Body of pancreas (tissue), 4 donors: ENCODE measurements around the gene CCM2. TPM values are rescaled to one million over a fixed set of nuclear protein-coding genes. Genes with fewer than 3 reads are reported as not detected.
A peak's percentile ranks its signal among the peaks of the same experiment; 100 is the strongest.
"Not testable (repeated sequence)": the region's sequence is repeated elsewhere in the genome, so short reads cannot be mapped to it uniquely, and the experiment has no call there.

Source experiments
- ATAC-seq: fragments of 150-250 bp; one replicate; pipeline ENCODE4 v1.9.1; 2016
- DNase-seq, 4 donors: peaks; one replicate each; pipeline ENCODE4 v3.0.0-alpha.2; 2019
- H3K27ac ChIP-seq, 4 donors: fragments of 200-600 bp; sonication (generic); 1 replicate in 3 of 4; 2 replicates in 1 of 4; pipeline versions ENCODE4 v1.5.1 to v1.6.1; 2016 to 2019; ENCODE audit warnings: mild to moderate bottlenecking in 1 of 4, mixed read lengths in 1 of 4, moderate library complexity in 1 of 4
- H3K27me3 ChIP-seq, 2 donors: fragments of 200-600 bp; sonication (generic); one replicate each; pipeline ENCODE4 v1.6.0; 2016; ENCODE audit warnings: mild to moderate bottlenecking in 1 of 2
- H3K36me3 ChIP-seq, 2 donors: fragments of 200-600 bp; sonication (generic); replicated peaks in 1 of 2; 2 replicates each; pipeline ENCODE4 v1.5.1; 2016; ENCODE audit warnings: low read depth in 2 of 2; ENCODE audit not compliant: insufficient read depth in 1 of 2
- H3K4me1 ChIP-seq: fragments of 200-600 bp; sonication (generic); one replicate; pipeline ENCODE4 v1.6.0; 2016
- H3K4me3 ChIP-seq, 2 donors: fragments of 200-600 bp; sonication (generic); 1 replicate in 1 of 2; 2 replicates in 1 of 2; pipeline ENCODE4 v1.5.1; 2016 to 2019
- H3K9me3 ChIP-seq, 3 donors: fragments of 200-600 bp; sonication (generic); 1 replicate in 2 of 3; 2 replicates in 1 of 3; pipeline ENCODE4 v1.5.1; 2016
- POLR2A ChIP-seq, 3 donors: fragments of 450-650 bp; IDR thresholded peaks; one replicate each; pipeline ENCODE4 v1.6.1; 2016; ENCODE audit warnings: antibody characterized with exemption in 3 of 3, mild to moderate bottlenecking in 2 of 3
- WGBS, 2 donors: methylation state at CpG; one replicate each; pipeline ENCODE4 v1.1.5; 2017; 5-methylcytosine and 5-hydroxymethylcytosine counted together
- intact Hi-C: fragments of 100-400 bp; cut with DNase I; formaldehyde crosslinking; loops from one replicate; pipeline ENCODE4 v1.15.1; 2023
- total RNA-seq, 2 donors: library from RNA; depleted of rRNA; stranded (reverse); fragments of >200 nt; gene quantifications; one replicate each; pipeline ENCODE4 v1.1.0, GENCODE V29; 2016
- TF ChIP-seq, protein P1 (sequence below), 7 experiments: fragments of 450-650 bp in 4 of 7; fragments of 200-600 bp in 3 of 7; sonication (generic) in 3 of 7; IDR thresholded peaks; one replicate each; pipeline ENCODE4 v1.5.1; 2016 to 2019; ENCODE audit warnings: antibody characterized with exemption in 7 of 7

Gene CCM2
- total RNA-seq, 2 donors from 2014 or later, result 19.4 to 22.3 TPM

GRCh38 chr7:45021604-45022296 is 21.7 kb downstream of the CCM2 start:
- Histone ChIP-seq H3K9me3 (no peaks in the 10 kb centered on the region), H3K4me1 (no peaks in the 10 kb centered on the region), H3K4me3 (no peak overlapping the region), H3K27me3 (no peaks in the 10 kb centered on the region), H3K27ac (no peak overlapping the region), H3K36me3 (no peaks in the 10 kb centered on the region)
- intact Hi-C loops, result no loop called here
- ATAC-seq (no peak), DNase-seq (no peak)
- WGBS, 2 donors, result 74 to 93% methylated on average over 3 of the region's 3 CpGs
- TF ChIP-seq, protein P1, sequence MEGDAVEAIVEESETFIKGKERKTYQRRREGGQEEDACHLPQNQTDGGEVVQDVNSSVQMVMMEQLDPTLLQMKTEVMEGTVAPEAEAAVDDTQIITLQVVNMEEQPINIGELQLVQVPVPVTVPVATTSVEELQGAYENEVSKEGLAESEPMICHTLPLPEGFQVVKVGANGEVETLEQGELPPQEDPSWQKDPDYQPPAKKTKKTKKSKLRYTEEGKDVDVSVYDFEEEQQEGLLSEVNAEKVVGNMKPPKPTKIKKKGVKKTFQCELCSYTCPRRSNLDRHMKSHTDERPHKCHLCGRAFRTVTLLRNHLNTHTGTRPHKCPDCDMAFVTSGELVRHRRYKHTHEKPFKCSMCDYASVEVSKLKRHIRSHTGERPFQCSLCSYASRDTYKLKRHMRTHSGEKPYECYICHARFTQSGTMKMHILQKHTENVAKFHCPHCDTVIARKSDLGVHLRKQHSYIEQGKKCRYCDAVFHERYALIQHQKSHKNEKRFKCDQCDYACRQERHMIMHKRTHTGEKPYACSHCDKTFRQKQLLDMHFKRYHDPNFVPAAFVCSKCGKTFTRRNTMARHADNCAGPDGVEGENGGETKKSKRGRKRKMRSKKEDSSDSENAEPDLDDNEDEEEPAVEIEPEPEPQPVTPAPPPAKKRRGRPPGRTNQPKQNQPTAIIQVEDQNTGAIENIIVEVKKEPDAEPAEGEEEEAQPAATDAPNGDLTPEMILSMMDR (IDR thresholded peaks at IDR 0.05), result no peak
- no peak for TF ChIP-seq POLR2A (IDR thresholded peaks at IDR 0.05)

- TF ChIP-seq, protein P1 (IDR thresholded peaks at IDR 0.05), result no peak
- no peak for TF ChIP-seq POLR2A (IDR thresholded peaks at IDR 0.05)
- Histone ChIP-seq H3K36me3 (no peaks in the 10 kb centered on the region), H3K9me3 (no peaks in the 10 kb centered on the region), H3K4me1 (no peaks in the 10 kb centered on the region), H3K4me3 (no peak overlapping the region), H3K27ac (no peak overlapping the region), H3K27me3 (no peaks in the 10 kb centered on the region)
- DNase-seq (no peak), ATAC-seq (no peak)
- WGBS, 2 donors, result 85 to 92% methylated on average over 2 of the region's 2 CpGs
- intact Hi-C loops, result no loop called here
Measured at GRCh38 chr7:45024126-45024744, 24.2 kb downstream of the CCM2 start.

DNA sequence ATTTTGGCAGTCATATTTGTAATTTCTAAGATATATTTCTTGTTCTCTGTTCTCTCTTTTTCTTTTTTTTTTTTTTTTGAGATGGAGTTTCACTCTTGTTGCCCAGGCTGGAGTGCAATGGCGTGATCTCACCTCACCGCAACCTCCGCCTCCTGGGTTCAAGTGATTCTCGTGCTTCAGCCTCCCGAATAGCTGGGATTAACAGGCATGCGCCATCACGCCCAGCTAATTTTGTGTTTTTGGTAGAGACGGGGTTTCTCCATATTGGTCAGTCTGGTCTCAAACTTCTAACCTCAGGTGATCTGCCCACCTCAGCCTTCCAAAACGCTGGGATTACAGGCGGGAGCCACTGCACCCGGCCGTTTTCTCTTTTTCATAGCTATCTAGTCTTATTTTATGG is 25.5 kb downstream of the CCM2 start:
- H3K27ac ChIP-seq, H3K4me3 ChIP-seq, ATAC-seq, DNase-seq, H3K9me3 ChIP-seq, H3K4me1 ChIP-seq, intact Hi-C loops, H3K36me3 ChIP-seq, H3K27me3 ChIP-seq: not testable (repeated sequence)
- WGBS, 2 donors, result 93 to 96% methylated on average over 12 of the region's 12 CpGs

DNA sequence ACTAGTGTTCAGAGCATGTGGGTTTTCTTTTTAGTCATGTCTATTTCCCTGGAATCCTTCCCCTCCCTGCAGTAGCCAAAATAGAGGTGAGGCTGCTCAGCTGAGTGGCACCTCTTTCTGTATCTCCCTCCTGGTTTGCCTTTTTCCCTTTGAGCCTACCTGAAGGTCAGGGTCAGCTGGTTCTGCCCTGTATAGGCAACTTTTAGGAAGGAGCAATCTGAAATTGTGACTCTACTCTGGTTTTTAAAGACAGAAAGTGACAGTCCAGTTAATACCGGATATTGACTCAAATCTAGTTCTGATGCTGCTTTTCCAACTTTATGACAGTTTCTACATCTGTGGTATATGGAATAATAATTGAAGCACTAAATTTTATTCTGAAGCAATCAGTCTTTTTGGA is 26.0 kb downstream of the CCM2 start:
- H3K4me1 ChIP-seq, result no peaks in the 10 kb centered on the region
- H3K36me3 ChIP-seq, result no peaks in the 10 kb centered on the region
- no peaks in the 10 kb centered on the region for H3K9me3 ChIP-seq
- no peak overlapping the region for H3K27ac ChIP-seq
- ATAC-seq, result no peak
- no peak overlapping the region for H3K4me3 ChIP-seq
- DNase-seq, result no peak
- intact Hi-C loops, result no loop called here
- 89 to 100% methylated on average over 1 of the region's 1 CpG for WGBS, 2 donors
- H3K27me3 ChIP-seq, result no peaks in the 10 kb centered on the region
- TF ChIP-seq, protein P1 (IDR thresholded peaks at IDR 0.05), result no peak
- no peak for TF ChIP-seq POLR2A (IDR thresholded peaks at IDR 0.05)

DNA sequence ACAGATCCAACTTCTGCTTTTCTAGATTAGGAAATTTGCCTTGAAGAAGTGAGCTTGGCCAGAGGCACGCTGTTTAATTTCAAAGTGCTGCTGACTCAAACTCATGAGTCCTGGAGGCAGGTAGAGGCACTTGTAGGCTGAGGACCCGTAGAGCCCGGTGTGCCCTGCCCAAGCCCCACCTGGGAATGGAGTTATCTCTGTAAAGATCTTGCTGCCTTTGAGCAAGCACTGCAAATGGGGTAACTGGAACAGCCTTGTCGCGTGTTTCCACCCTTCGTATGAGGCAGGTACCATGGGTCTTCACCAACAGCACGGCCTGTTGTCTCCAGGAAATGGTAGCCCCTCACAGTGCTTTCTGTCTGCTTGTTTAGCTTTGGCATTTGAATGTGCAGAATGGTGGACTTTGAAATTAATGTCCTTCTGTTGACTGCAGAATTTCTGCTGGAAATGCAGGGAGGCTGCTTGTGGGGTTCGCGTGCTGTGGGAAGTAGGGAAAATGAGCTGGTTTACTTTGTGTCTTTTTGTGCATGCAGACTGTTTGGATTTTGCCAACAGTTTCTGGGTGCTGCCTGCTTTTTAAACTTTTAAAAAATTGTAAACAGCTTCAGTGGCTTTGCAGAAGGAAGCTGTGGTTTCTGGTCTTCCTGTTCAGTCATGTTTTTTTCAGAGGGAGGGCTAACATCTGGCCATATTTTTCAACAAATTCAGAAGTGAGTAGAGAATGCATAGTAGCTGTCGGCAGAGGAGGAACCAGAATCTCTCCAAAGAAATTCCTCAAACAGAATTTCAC is 27.2 kb downstream of the CCM2 start:
- peak overlapping the region in 1 of 4 donors; percentile 40 for H3K27ac ChIP-seq

More for the DNA sequence above, 27.2 kb downstream of the CCM2 start:
- peak in 1 of 3 donors; percentile 20 for TF ChIP-seq POLR2A (IDR thresholded peaks at IDR 0.05)
- TF ChIP-seq, protein P1 (IDR thresholded peaks at IDR 0.05), result no peak
- no peak overlapping the region for H3K4me3 ChIP-seq
- ATAC-seq (no peak), DNase-seq (no peak)
- H3K4me1 ChIP-seq, result no peaks in the 10 kb centered on the region
- 83 to 86% methylated on average over 10 of the region's 10 CpGs for WGBS, 2 donors
- intact Hi-C loops, result no loop called here
- H3K27me3 ChIP-seq, result no peaks in the 10 kb centered on the region
- H3K9me3 ChIP-seq, result no peaks in the 10 kb centered on the region
- H3K36me3 ChIP-seq, result no peaks in the 10 kb centered on the region
